HG03097 (cell line): ENCODE data around the gene SYCN.

Source experiments
- ATAC-seq: cut with Tn5 transposase; IDR thresholded peaks from one replicate; pipeline ENCODE4 v1.9.1; 2021; ENCODE audit not compliant: unreplicated experiment, low FRiP score

The SYCN gene

GRCh38 chr19:39196320-39196719, 7.7 kb downstream of the SYCN start:
- no peak for ATAC-seq

GRCh38 chr19:39195755-39196154, 8.3 kb downstream of the SYCN start:
- no peak for ATAC-seq

GRCh38 chr19:39194832-39195542, 9.1 kb downstream of the SYCN start:
- no peak for ATAC-seq

GRCh38 chr19:39193803-39194202, 10.3 kb downstream of the SYCN start:
- no peak for ATAC-seq

- ATAC-seq: no peak
Measured at GRCh38 chr19:39192846-39193245, 11.2 kb downstream of the SYCN start.

- ATAC-seq: no peak
Measured at GRCh38 chr19:39190768-39191167, 13.3 kb downstream of the SYCN start.

- ATAC-seq: no peak
Measured at GRCh38 chr19:39188960-39189359, 15.1 kb downstream of the SYCN start.

- no peak for ATAC-seq
Measured at GRCh38 chr19:39187552-39187943, 16.5 kb downstream of the SYCN start.

GRCh38 chr19:39186391-39186790, 17.7 kb downstream of the SYCN start:
- no peak for ATAC-seq

GRCh38 chr19:39183104-39183503, 21.0 kb downstream of the SYCN start:
- no peak for ATAC-seq

GRCh38 chr19:39182174-39182505, 21.9 kb downstream of the SYCN start:
- ATAC-seq: no peak

GRCh38 chr19:39181500-39182173, 22.4 kb downstream of the SYCN start:
- ATAC-seq: no peak

GRCh38 chr19:39180749-39181148, 23.3 kb downstream of the SYCN start:
- no peak for ATAC-seq

- no peak for ATAC-seq
Measured at GRCh38 chr19:39179754-39180153, 24.3 kb downstream of the SYCN start.

GRCh38 chr19:39178296-39179006, 25.6 kb downstream of the SYCN start:
- ATAC-seq: no peak

GRCh38 chr19:39177736-39178135, 26.3 kb downstream of the SYCN start:
- ATAC-seq: no peak

- no peak for ATAC-seq
Measured at GRCh38 chr19:39177110-39177699, 26.9 kb downstream of the SYCN start.

GRCh38 chr19:39175564-39175963, 28.5 kb downstream of the SYCN start:
- ATAC-seq: no peak

- ATAC-seq: no peak
Measured at GRCh38 chr19:39174558-39175544, 29.2 kb downstream of the SYCN start.

GRCh38 chr19:39174142-39174541, 29.9 kb downstream of the SYCN start:
- ATAC-seq: no peak
